Left renal pelvis (tissue), 4 donors: ENCODE measurements around the gene LRIG1. TPM values are rescaled to one million over a fixed set of nuclear protein-coding genes. Genes with fewer than 3 reads are reported as not detected.

Source experiments
- DNase-seq, 4 donors: peaks; one replicate each; pipeline ENCODE4 v3.0.0-alpha.2; 2013; ENCODE audit warnings: low read depth in 4 of 4, low spot score in 3 of 4
- polyA plus RNA-seq, 4 donors: library from polyadenylated mRNA; unstranded; fragments of 120-200 nt; gene quantifications; one replicate each; pipeline ENCODE4 v1.2.1, GENCODE V29; 2013; ENCODE audit not compliant: insufficient read length in 4 of 4

Gene LRIG1
- polyA plus RNA-seq, 4 donors, result 19.6 to 30.9 (median 26.2) TPM

GRCh38 chr3:66504850-66505641, 4.2 kb upstream of the LRIG1 start:
- no peak for DNase-seq

- no peak for DNase-seq
Observed at GRCh38 chr3:66502981-66503380, 2.2 kb upstream of the LRIG1 start.

GRCh38 chr3:66502245-66502874, 1.5 kb upstream of the LRIG1 start:
- no peak for DNase-seq

- no peak for DNase-seq
Observed at GRCh38 chr3:66501483-66502244, 842 bp upstream of the LRIG1 start.

- DNase-seq, result no peak
Observed at GRCh38 chr3:66499881-66500575, 794 bp downstream of the LRIG1 start.

GRCh38 chr3:66498687-66499621, 1.9 kb downstream of the LRIG1 start:
- DNase-seq, result no peak

- DNase-seq, result no peak
Observed at GRCh38 chr3:66497985-66498671, 2.7 kb downstream of the LRIG1 start.

GRCh38 chr3:66497288-66497984, 3.4 kb downstream of the LRIG1 start:
- no peak for DNase-seq

- DNase-seq, result no peak
Observed at GRCh38 chr3:66496746-66497145, 4.1 kb downstream of the LRIG1 start.

GRCh38 chr3:66496301-66496700, 4.5 kb downstream of the LRIG1 start:
- no peak for DNase-seq

GRCh38 chr3:66495668-66496045, 5.2 kb downstream of the LRIG1 start:
- no peak for DNase-seq

- no peak for DNase-seq
Observed at GRCh38 chr3:66494959-66495667, 5.7 kb downstream of the LRIG1 start.

GRCh38 chr3:66493458-66494099, 7.2 kb downstream of the LRIG1 start:
- no peak for DNase-seq

- DNase-seq, result no peak
Observed at GRCh38 chr3:66492672-66493071, 8.2 kb downstream of the LRIG1 start.

- DNase-seq, result no peak
Observed at GRCh38 chr3:66492071-66492470, 8.8 kb downstream of the LRIG1 start.

GRCh38 chr3:66490984-66491383, 9.8 kb downstream of the LRIG1 start:
- no peak for DNase-seq

- no peak for DNase-seq
Observed at GRCh38 chr3:66490214-66490613, 10.6 kb downstream of the LRIG1 start.

- DNase-seq, result no peak
Observed at GRCh38 chr3:66489581-66489980, 11.2 kb downstream of the LRIG1 start.
